GM12801 (cell line): ENCODE measurements around the gene SLC2A8.

ENCODE experiments used
- CTCF ChIP-seq: IDR thresholded peaks from one replicate; pipeline ENCODE4 v1.5.1; 2011; ENCODE audit warnings: control low read depth; ENCODE audit not compliant: insufficient read length; ENCODE audit errors: extremely low read depth

The SLC2A8 gene

GRCh38 chr9:127406799-127407491 lies 10.0 kb downstream of the SLC2A8 start:
- no peak for TF ChIP-seq CTCF

- TF ChIP-seq CTCF: no peak
These were observed 10.5 kb downstream of the SLC2A8 start for GRCh38 chr9:127407492-127407843.

DNA sequence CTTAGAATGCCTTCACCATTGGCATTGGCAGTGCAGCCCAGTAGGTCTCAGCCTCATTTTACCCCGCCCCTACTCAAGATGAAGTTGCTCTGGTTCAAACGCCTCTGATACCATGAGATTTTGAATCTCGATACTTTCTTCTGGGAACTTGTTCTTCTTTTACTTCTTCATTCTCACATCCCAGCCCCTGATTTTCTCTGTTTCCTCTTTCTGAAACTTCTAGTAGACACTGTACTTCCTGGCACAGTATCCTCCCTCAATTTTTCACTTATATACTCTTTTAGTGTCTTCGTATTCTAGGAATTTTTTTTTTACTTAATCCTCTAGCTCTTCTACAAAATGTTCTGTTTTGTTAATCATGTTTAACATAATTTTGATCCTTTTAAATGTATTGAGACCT lies 14.2 kb downstream of the SLC2A8 start:
- TF ChIP-seq CTCF: no peak

- no peak for TF ChIP-seq CTCF
These were observed 18.2 kb downstream of the SLC2A8 start for GRCh38 chr9:127415141-127415540.

GRCh38 chr9:127415657-127416056 lies 18.7 kb downstream of the SLC2A8 start:
- TF ChIP-seq CTCF: no peak

- no peak for TF ChIP-seq CTCF
These were observed 20.4 kb downstream of the SLC2A8 start for GRCh38 chr9:127417131-127418036.

GRCh38 chr9:127418037-127418471 lies 21.1 kb downstream of the SLC2A8 start:
- no peak for TF ChIP-seq CTCF
